Mucosa of gallbladder (tissue), 1 donor: ENCODE data around the gene CRNKL1. TPM values are rescaled to one million over a fixed set of nuclear protein-coding genes. Genes with fewer than 3 reads are reported as not detected.

Source experiments
- total RNA-seq: library from RNA; stranded (reverse); gene quantifications from one replicate; pipeline ENCODE4 v1.2.1, GENCODE V29; 2021
- donor health status: DM: no; HTN: no; CAD: no.

CRNKL1 gene
- total RNA-seq, 1 donor from 2014 or later, result 24.9 TPM

Other genes starting within 250 kb of the CRNKL1 start
- gene NAA20, start 35.1 kb downstream of the CRNKL1 start, total RNA-seq, result 54.3 TPM
- gene CFAP61, start 66 bp upstream of the CRNKL1 start, total RNA-seq, result 0.78 TPM